GM21526 (cell line): ENCODE data around the gene TMPRSS7.
"Not testable (repeated sequence)": the region's sequence is repeated elsewhere in the genome, so short reads cannot be mapped to it uniquely, and the experiment has no call there.

Experiments
- ATAC-seq: cut with Tn5 transposase; IDR thresholded peaks from one replicate; pipeline ENCODE4 v1.9.1; 2021; ENCODE audit warnings: moderate library complexity; ENCODE audit not compliant: unreplicated experiment, low FRiP score

Gene TMPRSS7

GRCh38 chr3:112011376-112011940 lies 23.1 kb upstream of the TMPRSS7 start:
- no peak for ATAC-seq

- ATAC-seq, result no peak
These were observed 22.1 kb upstream of the TMPRSS7 start for GRCh38 chr3:112012205-112012992.

- ATAC-seq, result no peak
These were observed 21.3 kb upstream of the TMPRSS7 start for GRCh38 chr3:112013058-112013783.

GRCh38 chr3:112013784-112014143 lies 20.8 kb upstream of the TMPRSS7 start:
- no peak for ATAC-seq

GRCh38 chr3:112017091-112017490 lies 17.4 kb upstream of the TMPRSS7 start:
- no peak for ATAC-seq

- ATAC-seq, result no peak
These were observed 15.8 kb upstream of the TMPRSS7 start for GRCh38 chr3:112018712-112019111.

- no peak for ATAC-seq
These were observed 14.8 kb upstream of the TMPRSS7 start for GRCh38 chr3:112019716-112020115.

- no peak for ATAC-seq
These were observed 13.9 kb upstream of the TMPRSS7 start for GRCh38 chr3:112020674-112021085.

GRCh38 chr3:112027142-112027541 lies 7.4 kb upstream of the TMPRSS7 start:
- ATAC-seq, result no peak

- no peak for ATAC-seq
These were observed 6.7 kb upstream of the TMPRSS7 start for GRCh38 chr3:112027826-112028225.

- ATAC-seq, result no peak
These were observed 3.6 kb upstream of the TMPRSS7 start for GRCh38 chr3:112030901-112031300.

GRCh38 chr3:112032098-112032731 lies 2.3 kb upstream of the TMPRSS7 start:
- ATAC-seq, result no peak

- ATAC-seq, result no peak
These were observed 705 bp downstream of the TMPRSS7 start for GRCh38 chr3:112035241-112035640.

GRCh38 chr3:112037194-112037593 lies 2.7 kb downstream of the TMPRSS7 start:
- not testable (repeated sequence) for ATAC-seq

- no peak for ATAC-seq
These were observed 4.3 kb downstream of the TMPRSS7 start for GRCh38 chr3:112038863-112039262.

GRCh38 chr3:112041321-112041720 lies 6.8 kb downstream of the TMPRSS7 start:
- no peak for ATAC-seq

GRCh38 chr3:112042842-112043280 lies 8.3 kb downstream of the TMPRSS7 start:
- no peak for ATAC-seq

GRCh38 chr3:112043621-112044201 lies 9.2 kb downstream of the TMPRSS7 start:
- ATAC-seq, result peak; percentile 87

- ATAC-seq, result no peak
These were observed 12.1 kb downstream of the TMPRSS7 start for GRCh38 chr3:112046599-112046998.

GRCh38 chr3:112047264-112047663 lies 12.7 kb downstream of the TMPRSS7 start:
- ATAC-seq, result no peak

- no peak for ATAC-seq
These were observed 14.4 kb downstream of the TMPRSS7 start for GRCh38 chr3:112048911-112049310.
